Endothelial cell of umbilical vein (primary cell): ENCODE data around the gene CLIP4. TPM values are rescaled to one million over a fixed set of nuclear protein-coding genes. Genes with fewer than 3 reads are reported as not detected.

Experiments used
- BruUV-seq: library from RNA; stranded (reverse); fragments of 400-500 nt; replicated peaks from 2 replicates; lab custom pipeline; 2021; lab: Mats Ljungman, UMichigan
- CTCF ChIA-PET: fragments of 300-600, 350-600 bp; sonication (Branson Sonifier 250); formaldehyde crosslinking; loops from one replicate; lab custom pipeline; 2021; ENCODE audit warnings: antibody characterized with exemption, inconsistent platforms; lab: Charles Lee
- POLR2A ChIA-PET: fragments of 300-600, 350-600 bp; sonication (Branson Sonifier 250); formaldehyde crosslinking; loops from one replicate; lab custom pipeline; 2021; ENCODE audit warnings: antibody characterized with exemption, inconsistent platforms; lab: Charles Lee
- DNase-seq: peaks from one replicate; pipeline ENCODE4 v3.0.0-alpha.2; 2011; ENCODE audit warnings: low read depth, low spot score
- FAIRE-seq: peaks from 2 replicates; lab custom pipeline; 2011; peaks lifted over from hg19 to GRCh38; lab: Jason Lieb, UNC
- H2AFZ ChIP-seq: 2 replicates; pipeline ENCODE4 v1.6.0; 2012; ENCODE audit warnings: low read depth, low read length, control low read depth, inconsistent platforms
- H3K27ac ChIP-seq: 2 replicates; pipeline ENCODE4 v1.5.1; 2011; ENCODE audit warnings: low read depth, mild to moderate bottlenecking, control low read depth, low read length, moderate library complexity; ENCODE audit not compliant: insufficient read depth
- H3K27me3 ChIP-seq, 2 experiments: 2 replicates each; pipeline versions ENCODE4 v1.6.0 to v1.6.1; 2011; ENCODE audit warnings: low read length in 2 of 2, mixed read lengths in 1 of 2; ENCODE audit not compliant: control insufficient read depth in 2 of 2, insufficient read depth in 2 of 2
- H3K36me3 ChIP-seq, 2 experiments: 2 replicates in 1 of 2; 3 replicates in 1 of 2; pipeline ENCODE4 v1.5.1; 2011; ENCODE audit warnings: low read length in 2 of 2, mild to moderate bottlenecking in 1 of 2, moderate library complexity in 1 of 2; ENCODE audit not compliant: control insufficient read depth in 2 of 2, insufficient read depth in 2 of 2; ENCODE audit errors: extremely low read depth in 1 of 2
- H3K4me1 ChIP-seq: 3 replicates; pipeline ENCODE4 v1.5.1; 2011; ENCODE audit warnings: mild to moderate bottlenecking, low read length; ENCODE audit not compliant: control insufficient read depth, insufficient read depth; ENCODE audit errors: extremely low read depth
- H3K4me2 ChIP-seq: 2 replicates; pipeline ENCODE4 v1.6.1; 2011; ENCODE audit warnings: low read length, control low read depth, mixed read lengths; ENCODE audit not compliant: insufficient read depth
- H3K4me3 ChIP-seq, 3 experiments: fragments of 200-600 bp in 1 of 3; sonication (generic), shearing (Covaris generic) in 1 of 3; replicated peaks in 1 of 3; 2 replicates each; pipeline ENCODE4 v1.5.1; 2011 to 2016; ENCODE audit warnings: control low read depth in 3 of 3, low read length in 3 of 3, mild to moderate bottlenecking in 2 of 3, inconsistent platforms in 1 of 3, low read depth in 1 of 3, moderate library complexity in 1 of 3; ENCODE audit not compliant: insufficient read depth in 1 of 3
- H3K79me2 ChIP-seq: 2 replicates; pipeline ENCODE4 v1.6.0; 2012; ENCODE audit warnings: low read length, inconsistent platforms; ENCODE audit not compliant: control insufficient read depth, insufficient read depth
- H3K9ac ChIP-seq: replicated peaks from 2 replicates; pipeline ENCODE3; 2011; ENCODE audit warnings: low read length, control low read depth; ENCODE audit not compliant: insufficient read depth; ENCODE audit errors: extremely low read depth
- H3K9me1 ChIP-seq: replicated peaks from 3 replicates; pipeline ENCODE4 v1.6.0; 2011; ENCODE audit warnings: mild to moderate bottlenecking, low read length; ENCODE audit not compliant: control insufficient read depth, insufficient read depth; ENCODE audit errors: extremely low read depth
- H3K9me3 ChIP-seq: replicated peaks from 2 replicates; pipeline ENCODE4 v1.5.1; 2012; ENCODE audit warnings: low read length, inconsistent platforms; ENCODE audit not compliant: control insufficient read depth, insufficient read depth
- H4K20me1 ChIP-seq: replicated peaks from 2 replicates; pipeline ENCODE3; 2011; ENCODE audit warnings: mild to moderate bottlenecking, low read length; ENCODE audit not compliant: control insufficient read depth, insufficient read depth; ENCODE audit errors: extremely low read depth
- EZH2 ChIP-seq: IDR thresholded peaks from 2 replicates; pipeline ENCODE4 v1.6.1; 2012; ENCODE audit warnings: borderline replicate concordance, low read depth, mild to moderate bottlenecking, moderate library complexity, low read length, inconsistent platforms; ENCODE audit not compliant: severe bottlenecking
- FOS ChIP-seq: IDR thresholded peaks from 2 replicates; pipeline ENCODE4 v1.6.1; 2011; ENCODE audit warnings: mild to moderate bottlenecking, low read length, moderate library complexity, borderline replicate concordance; ENCODE audit not compliant: insufficient read depth
- GATA2 ChIP-seq: IDR thresholded peaks from 2 replicates; pipeline ENCODE4 v1.7.0; 2011; ENCODE audit warnings: low read depth, mild to moderate bottlenecking, moderate library complexity, mixed read lengths, low read length; ENCODE audit not compliant: insufficient read length, insufficient read depth
- JUN ChIP-seq: IDR thresholded peaks from 2 replicates; pipeline ENCODE4 v1.6.1; 2011; ENCODE audit warnings: borderline replicate concordance, low read depth; ENCODE audit not compliant: insufficient read length, insufficient read depth
- MYC ChIP-seq: IDR thresholded peaks from one replicate; pipeline ENCODE4 v1.6.1; 2011; ENCODE audit warnings: mild to moderate bottlenecking, low read depth, low read length
- POLR2A ChIP-seq: IDR thresholded peaks from 2 replicates; pipeline ENCODE4 v1.6.1; 2012; ENCODE audit warnings: low read depth, mild to moderate bottlenecking, control low read depth, low read length
- POLR2AphosphoS5 ChIP-seq: IDR thresholded peaks from 2 replicates; pipeline ENCODE4 v1.6.1; 2012; ENCODE audit warnings: low read depth, mild to moderate bottlenecking, control low read depth, low read length, moderate library complexity; ENCODE audit not compliant: insufficient read depth
- dilution Hi-C: fragments of 300-500 bp; cut with MboI; formaldehyde crosslinking; loops from one replicate; pipeline ENCODE4 v1.15.0; 2019; ENCODE audit warnings: low sequenced_read_pairs; ENCODE audit not compliant: extremely low pct_ligation_motif_present
- intact Hi-C: fragments of 100-400 bp; cut with micrococcal nuclease; formaldehyde crosslinking; loops from one replicate; pipeline ENCODE4 v1.10.0; 2022
- polyA plus RNA-seq, 4 experiments: library from polyadenylated mRNA; depleted of rRNA in 3 of 4; stranded (reverse) in 3 of 4; unstranded in 1 of 4; fragments of >200 nt; gene quantifications; 2 replicates each; pipeline versions ENCODE4 v1.2.1 to v1.2.3, GENCODE V29; 2011 to 2012; ENCODE audit warnings: missing spikeins in 1 of 4
- total RNA-seq: library from RNA; stranded (reverse); gene quantifications from 2 replicates; pipeline ENCODE4 v1.2.3, GENCODE V29; 2021
- TF ChIP-seq, protein P1 (sequence below), 2 donors: IDR thresholded peaks; 1 replicate in 1 of 2; 2 replicates in 1 of 2; pipeline ENCODE4 v1.5.1; 2011; ENCODE audit warnings: low read length in 2 of 2, mild to moderate bottlenecking in 2 of 2, moderate library complexity in 2 of 2, control low read depth in 1 of 2, inconsistent platforms in 1 of 2, low read depth in 1 of 2; ENCODE audit not compliant: insufficient read depth in 1 of 2; ENCODE audit errors: extremely low read depth in 1 of 2
- TF ChIP-seq, protein P2 (sequence below): IDR thresholded peaks from 2 replicates; pipeline ENCODE4 v1.6.1; 2011; ENCODE audit not compliant: insufficient read depth, insufficient read length

Gene CLIP4
- total and polyA plus RNA-seq, 2 donors (not counting 3 experiments of a cell fraction or from before 2014, with no cell fraction given) = 9.2 to 24.0 TPM

DNA sequence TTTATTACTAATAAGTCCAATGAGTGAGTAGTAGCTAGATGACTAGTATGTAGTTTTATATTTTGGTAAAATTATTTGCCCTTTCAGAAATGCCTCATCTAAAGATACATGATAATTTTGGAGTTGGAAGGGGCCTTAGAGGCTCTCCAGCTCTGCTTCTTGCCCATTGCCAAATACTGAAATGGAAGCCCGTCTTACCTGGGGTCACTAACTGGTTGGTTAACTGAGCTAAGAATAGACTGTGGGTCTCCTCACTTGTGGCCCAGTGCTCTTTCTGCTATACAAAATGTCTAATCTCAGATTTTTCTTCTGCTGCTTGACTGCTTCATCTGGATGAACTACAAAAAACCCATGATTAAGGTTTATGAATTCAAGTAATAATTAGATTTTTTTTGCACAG lies 67.1 kb downstream of the CLIP4 start:
- DNase-seq (no peak), FAIRE-seq (no peak)
- Histone ChIP-seq H3K36me3 (peaks cover 0 to 6% of the 10 kb centered on the region in 2 experiments), H3K9me1 (no peaks in the 10 kb centered on the region), H3K79me2 (no peaks in the 10 kb centered on the region), H3K27me3 (no peaks in the 10 kb centered on the region), H3K4me1 (no peaks in the 10 kb centered on the region), H3K9ac (no peak overlapping the region), H3K4me3 (no peak overlapping the region), H4K20me1 (no peaks in the 10 kb centered on the region), H3K4me2 (no peak overlapping the region), H3K9me3 (no peaks in the 10 kb centered on the region), H3K27ac (no peak overlapping the region), H2AFZ (no peak overlapping the region)
- ChIA-PET POLR2A (no interaction called here), CTCF (interaction anchor here (1.2 to 1.5 kb wide), 3 partner anchors 20 to 224 kb away, joined by 4 to 5 read pairs (median 4); no protein-coding TSS in a partner anchor)
- dilution Hi-C loops = no loop called here
- intact Hi-C loops = no loop called here
- no TSS peak for BruUV-seq
- TF ChIP-seq MYC (no peak), JUN (no peak), EZH2 (no peak), POLR2AphosphoS5 (no peak), GATA2 (no peak), FOS (no peak), POLR2A (no peak)
- TF ChIP-seq, protein P1, sequence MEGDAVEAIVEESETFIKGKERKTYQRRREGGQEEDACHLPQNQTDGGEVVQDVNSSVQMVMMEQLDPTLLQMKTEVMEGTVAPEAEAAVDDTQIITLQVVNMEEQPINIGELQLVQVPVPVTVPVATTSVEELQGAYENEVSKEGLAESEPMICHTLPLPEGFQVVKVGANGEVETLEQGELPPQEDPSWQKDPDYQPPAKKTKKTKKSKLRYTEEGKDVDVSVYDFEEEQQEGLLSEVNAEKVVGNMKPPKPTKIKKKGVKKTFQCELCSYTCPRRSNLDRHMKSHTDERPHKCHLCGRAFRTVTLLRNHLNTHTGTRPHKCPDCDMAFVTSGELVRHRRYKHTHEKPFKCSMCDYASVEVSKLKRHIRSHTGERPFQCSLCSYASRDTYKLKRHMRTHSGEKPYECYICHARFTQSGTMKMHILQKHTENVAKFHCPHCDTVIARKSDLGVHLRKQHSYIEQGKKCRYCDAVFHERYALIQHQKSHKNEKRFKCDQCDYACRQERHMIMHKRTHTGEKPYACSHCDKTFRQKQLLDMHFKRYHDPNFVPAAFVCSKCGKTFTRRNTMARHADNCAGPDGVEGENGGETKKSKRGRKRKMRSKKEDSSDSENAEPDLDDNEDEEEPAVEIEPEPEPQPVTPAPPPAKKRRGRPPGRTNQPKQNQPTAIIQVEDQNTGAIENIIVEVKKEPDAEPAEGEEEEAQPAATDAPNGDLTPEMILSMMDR (IDR thresholded peaks at IDR 0.05; ENCODE audit: extremely low read depth in 1 of 2, insufficient read depth in 1 of 2, low read depth in 1 of 2, low read length in 2 of 2) = no peak
- TF ChIP-seq, protein P2, sequence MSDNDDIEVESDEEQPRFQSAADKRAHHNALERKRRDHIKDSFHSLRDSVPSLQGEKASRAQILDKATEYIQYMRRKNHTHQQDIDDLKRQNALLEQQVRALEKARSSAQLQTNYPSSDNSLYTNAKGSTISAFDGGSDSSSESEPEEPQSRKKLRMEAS = no peak
